NOMO-1 treated with DMSO at 0.1 percent for 48 hours (cell line): ENCODE data around the gene SLC44A1.

ENCODE experiments used
- DNase-seq: peaks from one replicate; lab custom pipeline; 2025; ENCODE audit not compliant: unreplicated experiment; lab: John Stamatoyannopoulos, UW

The SLC44A1 gene

GRCh38 chr9:105244003-105244733 lies at the start of gene SLC44A1:
Gene SLC44A1 (plus strand): TSS chr9:105244651. CDS start chr9:105244869, 218 bp downstream.
- peak; percentile 95 for DNase-seq

- no peak for DNase-seq
These were observed 49.2 kb upstream of the SLC44A1 start for GRCh38 chr9:105195259-105195658.

DNA sequence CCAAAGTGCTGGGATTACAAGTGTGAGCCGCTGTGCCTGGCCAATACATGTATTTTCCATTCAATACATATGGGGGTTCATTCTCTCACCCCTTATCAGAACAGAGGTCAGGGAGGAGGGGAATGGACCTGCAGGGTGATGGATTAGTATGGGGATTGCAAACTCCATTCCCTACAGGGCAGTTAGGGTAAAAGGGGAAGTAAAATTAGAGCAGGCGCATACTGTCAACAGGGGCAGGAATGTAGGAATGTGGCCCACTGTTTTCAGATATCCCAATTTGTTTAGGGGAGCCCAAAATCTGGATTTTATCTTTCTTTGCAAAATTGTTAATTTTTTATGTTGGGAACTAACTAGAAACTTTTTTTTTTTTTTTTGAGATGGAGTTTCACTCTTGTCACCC lies 46.4 kb upstream of the SLC44A1 start:
- DNase-seq, result no peak

DNA sequence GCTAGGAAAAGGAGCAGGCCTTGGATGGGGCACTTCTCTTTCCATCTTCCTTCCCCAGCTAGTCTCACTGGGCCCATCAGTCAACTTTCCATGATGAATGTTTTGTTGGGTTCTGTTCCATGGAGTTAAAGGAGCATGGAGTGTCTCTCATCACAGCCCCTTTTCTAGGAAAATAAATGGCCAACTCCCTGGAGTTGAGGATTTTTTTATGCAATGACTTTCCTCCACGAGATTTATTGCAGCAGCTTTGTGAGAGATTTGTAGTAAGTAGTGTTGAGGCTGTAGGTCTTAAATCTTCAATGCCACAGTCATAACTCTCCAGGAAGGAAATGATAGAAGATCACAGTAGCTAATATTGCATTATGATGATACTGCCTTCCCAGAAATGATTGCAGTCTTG lies 45.6 kb upstream of the SLC44A1 start:
- DNase-seq, result peak; percentile 41

GRCh38 chr9:105204416-105204815 lies 40.0 kb upstream of the SLC44A1 start:
- DNase-seq, result no peak

- DNase-seq, result no peak
These were observed 38.5 kb upstream of the SLC44A1 start for GRCh38 chr9:105205787-105206495.

- DNase-seq, result no peak
These were observed 38.0 kb upstream of the SLC44A1 start for GRCh38 chr9:105206496-105206820.

DNA sequence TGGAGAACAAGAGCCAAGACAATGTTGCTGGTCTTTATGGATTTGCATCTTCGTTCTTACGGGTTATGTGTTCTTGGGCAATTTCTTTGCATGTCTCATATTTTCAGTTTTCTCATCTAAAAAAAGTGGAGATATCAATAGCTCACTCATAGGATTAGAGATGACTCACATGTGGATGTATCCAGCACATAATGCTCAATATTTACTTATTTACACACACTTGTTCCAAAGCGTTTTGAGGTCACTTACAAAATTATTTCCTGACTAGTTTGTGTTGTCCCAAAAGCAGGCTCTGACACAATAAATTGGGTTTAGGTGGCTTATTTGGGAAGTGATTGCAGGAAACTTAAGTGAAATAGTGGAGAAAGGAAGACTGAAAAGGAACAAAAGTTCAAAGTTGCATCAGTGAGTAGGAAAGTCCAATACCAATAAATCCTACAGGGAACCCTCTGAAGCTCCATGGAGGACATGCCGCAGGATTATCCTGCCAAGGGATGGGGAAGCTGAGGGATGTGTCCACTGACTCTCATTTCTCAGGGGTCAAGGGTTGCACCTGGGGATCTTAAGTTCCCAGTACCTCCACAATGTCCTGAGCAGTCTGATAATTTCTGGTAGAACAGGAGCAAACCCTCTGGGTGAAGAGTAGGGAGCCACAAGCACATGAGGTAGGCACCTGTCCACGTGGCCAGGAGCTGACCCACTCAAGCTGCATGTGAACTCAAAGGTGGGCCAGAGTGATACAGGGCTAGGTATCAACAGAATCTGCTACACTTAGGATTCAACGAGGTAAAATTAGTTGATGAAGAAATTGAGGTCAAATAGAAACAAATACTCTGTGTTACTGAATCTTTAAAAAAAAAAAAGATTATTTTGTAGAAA lies 37.4 kb upstream of the SLC44A1 start:
- DNase-seq, result no peak

DNA sequence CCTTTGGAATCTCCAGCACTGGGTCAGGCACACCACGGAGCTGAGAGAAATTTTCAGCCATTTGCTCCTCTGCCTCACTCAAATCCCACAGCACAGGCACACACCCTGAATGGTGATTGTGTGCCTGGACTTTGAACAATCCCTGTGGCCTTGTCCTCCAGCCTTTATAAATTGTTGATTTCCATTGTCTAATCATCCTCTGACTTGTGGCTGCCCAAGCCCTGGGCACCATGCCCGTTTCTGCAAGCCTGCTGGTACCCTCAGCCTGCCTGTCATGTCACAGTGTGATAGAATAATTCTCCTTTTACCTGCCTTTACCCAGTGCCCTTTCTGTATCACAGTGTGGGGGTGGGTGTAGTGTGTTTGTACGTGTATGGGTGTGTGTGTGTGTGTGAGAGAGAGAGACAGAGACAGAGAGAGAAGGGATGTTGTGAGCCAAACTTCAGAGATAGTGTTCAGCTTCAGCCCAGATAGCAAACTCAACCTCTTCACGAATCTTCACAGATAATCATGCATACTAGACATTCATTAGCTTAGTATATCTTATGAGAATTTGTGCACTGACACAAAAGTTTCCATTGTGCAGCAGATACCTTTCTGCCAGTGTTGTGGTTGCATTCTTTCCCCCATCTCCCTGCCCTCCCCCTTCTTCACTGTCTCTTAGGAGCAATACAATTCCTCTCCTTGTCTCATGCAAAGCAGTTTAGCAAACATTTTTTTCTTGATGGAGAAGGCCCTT lies 27.8 kb upstream of the SLC44A1 start:
- no peak for DNase-seq

DNA sequence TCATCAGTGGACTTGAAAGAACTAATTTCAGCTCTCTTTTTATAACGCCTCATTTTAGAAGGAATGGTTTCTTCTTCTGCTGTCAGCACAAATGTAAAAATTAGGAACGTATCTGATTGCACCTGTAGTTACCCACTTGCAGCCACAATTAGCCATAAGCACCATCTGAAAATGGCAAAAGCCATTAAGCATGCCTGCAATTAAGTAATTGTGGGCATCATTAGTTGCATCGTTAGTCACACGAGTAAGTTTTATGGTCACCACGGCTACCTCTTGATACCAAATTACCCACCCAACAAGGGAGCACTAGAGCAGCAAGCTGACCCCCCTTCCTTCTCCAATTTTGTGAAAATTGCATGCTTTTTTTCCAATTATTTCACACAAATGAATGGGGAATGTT lies 25.8 kb upstream of the SLC44A1 start:
- no peak for DNase-seq

- DNase-seq, result no peak
These were observed 25.1 kb upstream of the SLC44A1 start for GRCh38 chr9:105219291-105219805.

DNA sequence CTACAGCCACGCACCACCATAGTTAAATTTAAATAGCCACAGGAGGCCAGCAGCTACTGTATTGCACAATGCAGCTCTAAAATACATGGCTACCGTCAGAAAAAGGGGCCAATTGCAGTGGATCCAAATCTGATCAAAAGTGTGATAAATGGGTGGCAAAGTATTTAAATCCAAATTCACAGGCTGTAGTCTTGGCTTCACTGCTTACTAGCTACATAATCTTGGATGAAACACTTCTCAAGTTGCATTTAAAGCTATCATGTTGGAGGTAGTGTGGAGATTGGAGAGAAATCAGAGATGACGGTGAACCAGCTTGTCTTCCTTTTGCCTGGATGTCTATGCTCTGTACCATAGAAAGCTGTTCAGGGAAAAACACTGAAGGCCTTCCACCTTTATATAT lies 24.0 kb upstream of the SLC44A1 start:
- no peak for DNase-seq

DNA sequence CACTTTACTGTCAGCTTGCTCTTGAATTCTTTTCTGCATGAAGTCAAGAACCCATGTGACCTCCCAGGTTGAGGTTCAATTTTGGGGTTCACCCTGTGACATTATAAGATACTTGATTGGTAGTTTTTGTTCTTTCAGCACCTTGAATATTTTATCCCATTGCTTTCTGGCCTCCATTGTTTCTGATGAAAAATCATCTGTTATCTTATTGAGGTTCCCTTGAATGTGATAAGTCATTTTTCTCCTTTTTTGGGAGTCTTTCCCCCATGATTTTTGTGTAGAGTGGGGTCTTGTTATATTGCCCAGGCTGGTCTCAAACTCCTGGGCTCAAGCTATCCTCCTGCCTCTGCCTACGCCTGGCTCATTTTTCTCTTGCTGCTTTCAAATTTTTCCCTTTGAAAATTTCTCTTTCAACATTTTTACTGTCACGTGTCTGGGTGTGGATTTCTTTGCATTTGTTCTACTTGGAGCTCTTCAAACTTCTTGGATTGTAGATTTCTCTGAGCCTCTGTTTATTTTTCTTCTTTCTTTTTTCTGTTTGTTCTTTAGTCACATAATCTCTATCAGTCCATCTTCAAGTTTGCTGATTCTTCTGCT lies 20.8 kb upstream of the SLC44A1 start:
- no peak for DNase-seq

DNA sequence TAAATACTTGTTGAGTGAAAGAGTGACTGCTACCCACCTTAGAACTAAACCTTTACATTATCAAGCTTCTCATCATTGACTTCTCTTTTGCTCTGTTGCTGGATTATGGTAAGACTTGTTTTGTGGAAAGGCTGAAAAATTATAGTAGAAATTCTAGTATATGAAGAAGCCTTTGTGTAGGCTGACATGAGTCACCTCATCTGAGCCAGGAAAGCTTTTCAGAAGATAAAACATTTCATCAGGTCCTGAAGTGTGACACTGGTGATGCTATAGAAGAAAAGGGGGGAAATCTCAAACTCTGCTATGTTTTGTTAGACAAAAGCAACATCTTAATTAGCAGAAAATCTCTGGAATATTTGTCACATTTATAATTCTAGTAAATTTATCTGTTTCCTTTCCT lies 18.4 kb upstream of the SLC44A1 start:
- DNase-seq, result no peak

GRCh38 chr9:105232207-105232606 lies 12.2 kb upstream of the SLC44A1 start:
- no peak for DNase-seq

GRCh38 chr9:105233873-105234272 lies 10.6 kb upstream of the SLC44A1 start:
- no peak for DNase-seq

DNA sequence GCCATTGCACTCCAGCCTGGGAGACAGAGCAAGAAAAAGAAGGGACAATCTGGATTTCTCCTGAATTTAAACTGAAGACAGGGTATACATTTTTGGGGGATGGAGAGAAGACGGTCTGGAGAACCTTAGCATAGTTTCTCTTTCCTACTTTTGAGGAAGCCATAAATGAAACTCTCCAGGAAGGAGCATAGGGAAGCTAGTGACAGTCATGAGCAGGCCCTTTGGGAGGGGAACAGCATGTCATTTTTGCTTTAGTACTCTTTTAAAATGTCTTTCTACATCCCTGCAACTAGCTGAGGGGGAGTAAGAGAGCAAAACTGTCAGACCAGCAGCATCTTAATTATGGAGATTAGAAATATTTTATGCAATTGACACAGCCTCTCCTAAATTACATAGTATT lies 8.2 kb upstream of the SLC44A1 start:
- peak; percentile 9 for DNase-seq

GRCh38 chr9:105237246-105237645 lies 7.2 kb upstream of the SLC44A1 start:
- no peak for DNase-seq

- no peak for DNase-seq
These were observed 6.1 kb upstream of the SLC44A1 start for GRCh38 chr9:105238302-105238701.

DNA sequence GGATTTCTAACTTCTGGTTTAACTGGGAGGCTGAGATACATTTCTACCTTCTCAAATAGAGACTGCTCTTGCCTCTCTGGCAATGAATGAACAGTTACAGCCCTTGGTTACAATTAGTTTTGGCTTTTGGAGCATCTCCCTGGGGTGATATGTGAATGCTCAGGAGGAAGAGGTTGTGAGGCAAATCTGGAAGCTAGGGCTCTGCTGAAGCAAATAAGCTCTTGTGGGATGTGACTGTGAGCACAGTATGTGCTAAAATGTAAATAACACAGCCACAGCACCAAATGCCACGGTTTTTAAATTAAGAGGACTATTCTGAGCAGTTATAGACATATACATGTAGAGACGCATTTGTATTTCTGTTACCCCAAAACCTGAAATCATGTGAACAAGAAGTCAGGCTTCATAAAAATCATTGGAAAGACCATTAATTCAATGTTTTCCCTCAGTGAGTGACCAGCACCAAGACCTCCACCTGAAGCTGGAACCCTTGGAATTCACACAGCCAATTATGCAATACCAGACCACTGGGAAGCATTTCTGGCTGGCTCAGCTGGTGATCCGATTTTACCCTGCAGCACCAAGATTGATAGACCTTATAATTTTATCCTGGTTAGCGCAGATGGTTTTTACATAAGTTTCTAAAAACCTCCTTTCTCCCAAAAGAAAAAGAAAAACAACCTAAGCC lies 3.0 kb upstream of the SLC44A1 start:
- no peak for DNase-seq
